Measurements from ENCODE around the gene BIRC2. TPM values are rescaled to one million over a fixed set of nuclear protein-coding genes. Genes with fewer than 3 reads are reported as not detected.
A peak's percentile ranks its signal among the peaks of the same experiment; 100 is the strongest.
"Not testable (repeated sequence)": the region's sequence is repeated elsewhere in the genome, so short reads cannot be mapped to it uniquely, and the experiment has no call there.

The BIRC2 gene
- total RNA-seq, 1 donor from 2014 or later = 42.8 TPM

GRCh38 chr11:102325088-102325487 lies 21.9 kb upstream of the BIRC2 start:
- no peak overlapping the region for H3K4me3 Mint-ChIP-seq
- H3K9me3 Mint-ChIP-seq = no peaks in the 10 kb centered on the region
- H3K4me1 Mint-ChIP-seq = no peaks in the 10 kb centered on the region
- H3K27me3 Mint-ChIP-seq (ENCODE audit: low read depth) = no peaks in the 10 kb centered on the region
- DNase-seq (ENCODE audit: low spot score in 2 of 2, unreplicated experiment in 2 of 2) = no peak
- H3K36me3 Mint-ChIP-seq = no peaks in the 10 kb centered on the region
- no peak overlapping the region for H3K27ac Mint-ChIP-seq
- no peak for TF ChIP-seq CTCF (IDR thresholded peaks at IDR 0.05; ENCODE audit: unreplicated experiment)

- H3K4me1 Mint-ChIP-seq = peaks cover 11% of the 10 kb centered on the region
- H3K4me3 Mint-ChIP-seq = no peak overlapping the region
- no peaks in the 10 kb centered on the region for H3K9me3 Mint-ChIP-seq
- DNase-seq (ENCODE audit: low spot score in 2 of 2, unreplicated experiment in 2 of 2) = no peak
- H3K36me3 Mint-ChIP-seq = no peaks in the 10 kb centered on the region
- H3K27me3 Mint-ChIP-seq (ENCODE audit: low read depth) = no peaks in the 10 kb centered on the region
- H3K27ac Mint-ChIP-seq = no peak overlapping the region
- no peak for TF ChIP-seq CTCF (IDR thresholded peaks at IDR 0.05; ENCODE audit: unreplicated experiment)
These were observed 18.3 kb upstream of the BIRC2 start for GRCh38 chr11:102328748-102329147.

- Mint-ChIP-seq H3K36me3 (no peaks in the 10 kb centered on the region), H3K9me3 (no peaks in the 10 kb centered on the region), H3K27ac (no peak overlapping the region), H3K27me3 (ENCODE audit: low read depth) (no peaks in the 10 kb centered on the region), H3K4me3 (no peak overlapping the region), H3K4me1 (peaks cover 11% of the 10 kb centered on the region)
- DNase-seq (ENCODE audit: low spot score in 2 of 2, unreplicated experiment in 2 of 2) = no peak
- no peak for TF ChIP-seq CTCF (IDR thresholded peaks at IDR 0.05; ENCODE audit: unreplicated experiment)
These were observed 16.8 kb upstream of the BIRC2 start for GRCh38 chr11:102330231-102330630.

GRCh38 chr11:102331341-102331740 lies 15.7 kb upstream of the BIRC2 start:
- peaks cover 11% of the 10 kb centered on the region for H3K4me1 Mint-ChIP-seq
- DNase-seq (ENCODE audit: low spot score in 2 of 2, unreplicated experiment in 2 of 2) = no peak
- TF ChIP-seq CTCF (IDR thresholded peaks at IDR 0.05; ENCODE audit: unreplicated experiment) = no peak
- no peak overlapping the region for H3K4me3 Mint-ChIP-seq
- no peaks in the 10 kb centered on the region for H3K36me3 Mint-ChIP-seq
- H3K27ac Mint-ChIP-seq = no peak overlapping the region
- H3K9me3 Mint-ChIP-seq = no peaks in the 10 kb centered on the region
- no peaks in the 10 kb centered on the region for H3K27me3 Mint-ChIP-seq (ENCODE audit: low read depth)

- no peak overlapping the region for H3K4me3 Mint-ChIP-seq
- H3K27me3 Mint-ChIP-seq (ENCODE audit: low read depth) = no peaks in the 10 kb centered on the region
- H3K4me1 Mint-ChIP-seq = peaks cover 11% of the 10 kb centered on the region
- H3K9me3 Mint-ChIP-seq = no peaks in the 10 kb centered on the region
- peak overlapping the region; percentile 32 for H3K27ac Mint-ChIP-seq
- DNase-seq (ENCODE audit: low spot score in 2 of 2, unreplicated experiment in 2 of 2) = no peak
- no peaks in the 10 kb centered on the region for H3K36me3 Mint-ChIP-seq
- no peak for TF ChIP-seq CTCF (IDR thresholded peaks at IDR 0.05; ENCODE audit: unreplicated experiment)
These were observed 14.4 kb upstream of the BIRC2 start for GRCh38 chr11:102332611-102332994.

- Mint-ChIP-seq H3K27ac (no peak overlapping the region), H3K4me1 (peaks cover 2% of the 10 kb centered on the region), H3K36me3 (no peaks in the 10 kb centered on the region), H3K27me3 (ENCODE audit: low read depth) (no peaks in the 10 kb centered on the region), H3K4me3 (no peak overlapping the region), H3K9me3 (no peaks in the 10 kb centered on the region)
- no peak for TF ChIP-seq CTCF (IDR thresholded peaks at IDR 0.05; ENCODE audit: unreplicated experiment)
- no peak for DNase-seq (ENCODE audit: low spot score in 2 of 2, unreplicated experiment in 2 of 2)
These were observed 8.5 kb upstream of the BIRC2 start for GRCh38 chr11:102338479-102339010.

GRCh38 chr11:102341311-102341710 lies 5.7 kb upstream of the BIRC2 start:
- H3K27ac Mint-ChIP-seq; DNase-seq (ENCODE audit: low spot score in 2 of 2, unreplicated experiment in 2 of 2); H3K27me3 Mint-ChIP-seq (ENCODE audit: low read depth); H3K4me3 Mint-ChIP-seq; H3K9me3 Mint-ChIP-seq; H3K36me3 Mint-ChIP-seq: not testable (repeated sequence)
- H3K4me1 Mint-ChIP-seq = peaks cover 11% of the 10 kb centered on the region

All from mesothelial cell of epicardium (in vitro differentiated cells).